RWPE2 (cell line): ENCODE measurements around the gene BABAM2.
"Not testable (repeated sequence)": the region's sequence is repeated elsewhere in the genome, so short reads cannot be mapped to it uniquely, and the experiment has no call there.

Experiments used
- ATAC-seq: fragments of 200-7000 bp; cut with Tn5 transposase; 3 replicates; pipeline ENCODE4 v1.9.1; 2021; ENCODE audit warnings: low read depth
- DNase-seq: peaks from one replicate; pipeline ENCODE4 v3.0.0-alpha.2; 2020; ENCODE audit warnings: low spot score
- H3K27ac ChIP-seq: fragments of 450-650 bp; 2 replicates; pipeline ENCODE4 v1.5.1; 2017; ENCODE audit warnings: mild to moderate bottlenecking; ENCODE audit not compliant: poor library complexity, severe bottlenecking
- H3K27me3 ChIP-seq: fragments of 250-450 bp; sonication (Bioruptor Pico); 2 replicates; pipeline ENCODE4 v1.5.1; 2021; ENCODE audit warnings: mild to moderate bottlenecking, moderate library complexity; ENCODE audit not compliant: insufficient read depth, poor library complexity, severe bottlenecking
- H3K36me3 ChIP-seq: fragments of 250-450 bp; sonication (Bioruptor Pico); 2 replicates; pipeline ENCODE4 v1.5.1; 2020; ENCODE audit warnings: low read depth, mild to moderate bottlenecking, moderate library complexity
- H3K4me1 ChIP-seq: fragments of 250-450 bp; sonication (Bioruptor Pico); 2 replicates; pipeline ENCODE4 v1.5.1; 2021; ENCODE audit warnings: mild to moderate bottlenecking, moderate library complexity; ENCODE audit not compliant: insufficient read depth, poor library complexity, severe bottlenecking
- H3K4me3 ChIP-seq: fragments of 250-450 bp; sonication (Bioruptor Pico); 2 replicates; pipeline ENCODE4 v1.5.1; 2021; ENCODE audit warnings: mild to moderate bottlenecking, moderate library complexity; ENCODE audit not compliant: severe bottlenecking
- H3K9me3 ChIP-seq: fragments of 250-450 bp; sonication (Bioruptor Pico); 2 replicates; pipeline ENCODE4 v1.5.1; 2021; ENCODE audit warnings: mild to moderate bottlenecking, moderate library complexity; ENCODE audit not compliant: severe bottlenecking
- CTCF ChIP-seq: fragments of 450-650 bp; IDR thresholded peaks from one replicate; pipeline ENCODE4 v1.5.1; 2017; ENCODE audit warnings: mild to moderate bottlenecking, moderate library complexity; ENCODE audit not compliant: poor library complexity, severe bottlenecking

Gene BABAM2

GRCh38 chr2:27875089-27875881, 15.2 kb upstream of the BABAM2 start:
- no peaks in the 10 kb centered on the region for H3K27me3 ChIP-seq
- H3K4me3 ChIP-seq: no peak overlapping the region
- no peak overlapping the region for H3K27ac ChIP-seq
- no peaks in the 10 kb centered on the region for H3K9me3 ChIP-seq
- H3K4me1 ChIP-seq: peaks cover 4% of the 10 kb centered on the region
- DNase-seq: no peak
- TF ChIP-seq CTCF: no peak
- no peaks in the 10 kb centered on the region; the same call in 1 of the 2 replicates for H3K36me3 ChIP-seq
- no peak for ATAC-seq

GRCh38 chr2:27878825-27879224, 11.7 kb upstream of the BABAM2 start:
- TF ChIP-seq CTCF: no peak
- Histone ChIP-seq H3K4me3 (no peak overlapping the region), H3K27me3 (no peaks in the 10 kb centered on the region), H3K27ac (no peak overlapping the region), H3K4me1 (no peaks in the 10 kb centered on the region), H3K36me3 (no peaks in the 10 kb centered on the region; the same call in 1 of the 2 replicates), H3K9me3 (no peaks in the 10 kb centered on the region)
- ATAC-seq (no peak), DNase-seq (no peak)

DNA sequence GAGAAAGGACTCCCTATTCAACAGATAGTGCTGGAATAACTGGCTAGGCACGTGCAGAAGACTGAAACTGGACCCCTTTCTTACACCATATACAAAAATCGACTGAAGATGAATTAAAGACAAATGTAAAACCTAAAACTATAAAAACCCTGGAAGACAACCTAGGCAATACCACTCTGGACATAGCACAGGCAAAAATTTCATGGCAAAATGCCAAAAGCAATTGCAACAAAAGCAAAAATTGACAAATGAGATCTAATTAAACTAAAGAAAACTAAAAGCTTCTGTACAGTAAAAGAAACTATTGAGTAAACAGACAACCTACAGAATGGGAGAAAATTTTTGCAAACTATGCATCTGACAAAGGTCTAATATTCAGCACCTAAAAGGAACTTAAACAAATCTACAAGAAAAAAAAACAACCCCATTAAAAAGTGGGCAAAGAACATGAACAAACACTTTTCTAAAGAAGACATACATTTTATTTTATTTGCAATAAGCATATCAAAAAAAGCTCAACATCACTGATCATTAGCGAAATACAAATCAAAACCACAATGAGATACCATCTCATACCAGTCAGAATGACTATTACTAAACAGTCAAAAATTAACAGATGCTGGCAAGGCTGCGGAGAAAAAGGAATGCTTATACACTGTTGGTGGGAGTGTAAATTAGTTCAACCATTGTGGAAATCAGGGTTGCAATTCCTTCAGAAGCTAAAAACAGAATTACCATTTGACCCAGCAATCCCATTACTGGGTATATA, 8.5 kb upstream of the BABAM2 start:
- peaks cover 14% of the 10 kb centered on the region for H3K4me1 ChIP-seq
- H3K27me3 ChIP-seq, H3K36me3 ChIP-seq, H3K9me3 ChIP-seq, H3K27ac ChIP-seq, ATAC-seq, DNase-seq, H3K4me3 ChIP-seq: not testable (repeated sequence)

DNA sequence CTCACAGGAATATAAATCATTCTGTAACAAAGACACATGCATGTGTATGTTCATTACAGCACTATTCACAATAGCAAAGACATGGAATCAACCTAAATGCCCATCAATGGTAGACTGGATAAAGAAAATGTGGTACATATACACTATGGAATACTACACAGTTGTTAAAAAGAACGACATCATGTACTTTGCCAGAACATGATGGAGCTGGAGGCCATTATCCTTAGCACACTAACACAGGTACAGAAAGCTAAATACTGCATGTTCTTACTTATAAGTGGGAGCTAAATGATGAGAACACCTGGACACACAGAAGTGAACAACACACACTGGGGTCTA, 8.0 kb upstream of the BABAM2 start:
- ATAC-seq, H3K4me3 ChIP-seq, DNase-seq: not testable (repeated sequence)

GRCh38 chr2:27884601-27885000, 5.9 kb upstream of the BABAM2 start:
- ATAC-seq (no peak), DNase-seq (no peak)
- peak overlapping the region; percentile 42 for H3K27ac ChIP-seq

More for the DNA sequence above, 8.0 kb upstream of the BABAM2 start:
- H3K36me3 ChIP-seq, H3K27me3 ChIP-seq, H3K27ac ChIP-seq, H3K9me3 ChIP-seq: not testable (repeated sequence)
- H3K4me1 ChIP-seq: peaks cover 14% of the 10 kb centered on the region

More at GRCh38 chr2:27884601-27885000, 5.9 kb upstream of the BABAM2 start:
- TF ChIP-seq CTCF: no peak
- Histone ChIP-seq H3K9me3 (no peaks in the 10 kb centered on the region), H3K4me1 (peaks cover 23% of the 10 kb centered on the region), H3K4me3 (no peak overlapping the region), H3K36me3 (no peaks in the 10 kb centered on the region), H3K27me3 (no peaks in the 10 kb centered on the region)
